Activated CD4-positive, alpha-beta T cell treated with anti-CD3 and anti-CD28 coated beads, Interleukin-2, amount 50 U/mL, for 4 hours (primary cell): ENCODE results near the gene CCR6.
"Not testable (repeated sequence)": the region's sequence is repeated elsewhere in the genome, so short reads cannot be mapped to it uniquely, and the experiment has no call there.

Experiments used
- DNase-seq, 2 experiments: peaks; one replicate each; pipeline ENCODE4 v3.0.0-alpha.2; 2020

CCR6 gene

DNA sequence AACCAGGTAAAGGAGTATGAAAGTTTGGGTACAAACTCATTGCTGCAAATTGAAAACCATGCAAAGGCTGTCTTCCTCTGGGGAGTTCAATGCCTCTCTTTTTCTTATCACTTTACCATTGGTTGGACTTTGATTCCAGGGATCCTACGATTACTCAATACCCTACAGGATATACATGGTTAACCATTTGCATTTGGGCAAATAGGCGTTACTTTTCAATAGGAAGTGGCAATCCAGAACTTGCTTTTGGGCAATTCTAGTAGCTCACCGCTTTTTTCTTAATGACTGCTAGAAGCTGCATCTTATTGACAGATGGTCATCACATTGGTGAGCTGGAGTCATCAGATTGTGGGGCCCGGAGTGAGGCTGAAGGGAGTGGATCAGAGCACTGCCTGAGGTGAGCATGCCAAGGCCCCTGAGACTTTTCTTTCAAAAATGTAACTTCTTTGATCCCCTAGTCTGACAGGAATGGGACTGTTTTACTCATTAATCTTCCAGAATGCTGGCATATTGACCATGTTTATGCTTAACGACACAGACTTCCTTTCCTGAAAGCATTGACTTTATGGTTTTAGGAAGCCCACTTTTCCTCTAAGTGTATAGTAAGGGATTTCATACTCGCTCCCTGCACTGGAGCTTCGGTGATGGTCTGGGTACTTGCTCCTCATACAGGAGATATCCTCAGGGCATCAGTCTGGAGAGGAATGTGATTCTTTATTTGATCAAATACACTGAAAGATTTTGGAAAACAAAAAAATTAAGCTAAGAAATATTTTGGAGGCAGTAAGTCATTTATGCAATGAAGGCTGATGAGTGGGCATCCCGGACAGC is at the start of gene CCR6:
Gene CCR6 (plus strand): TSS at position 270 of the 831 bp plus-strand sequence. CDS start 13,039 bp downstream, outside the sequence.
- no peak for DNase-seq

DNA sequence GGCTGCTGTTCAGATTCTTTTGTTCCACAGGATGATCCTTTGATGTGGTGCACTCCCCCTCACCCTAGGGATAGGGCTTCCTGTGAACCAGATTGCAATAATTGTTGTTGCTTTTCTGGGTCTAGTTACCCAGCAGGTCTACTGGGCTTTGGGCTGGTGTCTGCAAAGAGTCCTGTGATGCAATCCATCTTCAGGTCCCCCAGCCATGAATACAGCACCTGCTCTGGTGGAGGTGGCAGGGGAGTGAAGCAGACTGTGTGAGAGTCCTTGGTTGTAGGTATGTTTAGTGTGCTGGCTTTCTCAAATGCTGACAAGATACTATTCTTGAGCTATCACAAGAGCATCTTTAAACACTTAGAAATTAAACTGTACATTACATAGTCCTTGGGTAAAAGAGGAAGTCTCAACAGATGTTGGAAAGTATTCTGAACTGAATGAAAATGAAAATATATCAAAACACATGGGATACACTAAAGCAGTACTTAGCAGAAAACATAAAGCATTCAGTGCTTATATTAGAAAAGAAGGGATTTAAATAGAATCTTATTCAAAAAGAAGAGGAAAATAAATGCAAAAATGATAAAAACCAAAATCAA is 49.1 kb upstream of the CCR6 start:
- no peak for DNase-seq

- DNase-seq = no peak
Measured at GRCh38 chr6:167077241-167077932, 45.5 kb upstream of the CCR6 start.

DNA sequence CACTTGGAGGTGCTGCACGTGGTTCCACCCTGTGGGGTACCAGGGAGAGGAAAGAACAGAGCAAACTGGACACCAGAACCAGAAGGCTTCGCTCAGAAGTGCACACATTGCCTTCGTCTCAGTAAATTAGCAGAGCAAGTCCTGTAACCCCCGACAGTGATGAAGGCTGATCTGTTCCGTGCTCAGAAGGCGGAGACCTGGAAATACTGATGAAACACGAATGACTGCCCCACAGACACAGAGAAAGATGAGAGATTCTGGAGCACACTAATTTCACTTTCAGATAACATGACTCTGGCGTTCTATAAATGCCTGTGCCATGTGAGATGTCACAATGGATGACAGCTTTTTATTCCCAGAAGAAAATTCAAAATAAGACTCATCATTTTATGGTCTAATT is 44.2 kb upstream of the CCR6 start:
- no peak for DNase-seq

- peak; percentile 57 to 60 for DNase-seq
Measured at GRCh38 chr6:167079853-167080297, 43.0 kb upstream of the CCR6 start.

DNA sequence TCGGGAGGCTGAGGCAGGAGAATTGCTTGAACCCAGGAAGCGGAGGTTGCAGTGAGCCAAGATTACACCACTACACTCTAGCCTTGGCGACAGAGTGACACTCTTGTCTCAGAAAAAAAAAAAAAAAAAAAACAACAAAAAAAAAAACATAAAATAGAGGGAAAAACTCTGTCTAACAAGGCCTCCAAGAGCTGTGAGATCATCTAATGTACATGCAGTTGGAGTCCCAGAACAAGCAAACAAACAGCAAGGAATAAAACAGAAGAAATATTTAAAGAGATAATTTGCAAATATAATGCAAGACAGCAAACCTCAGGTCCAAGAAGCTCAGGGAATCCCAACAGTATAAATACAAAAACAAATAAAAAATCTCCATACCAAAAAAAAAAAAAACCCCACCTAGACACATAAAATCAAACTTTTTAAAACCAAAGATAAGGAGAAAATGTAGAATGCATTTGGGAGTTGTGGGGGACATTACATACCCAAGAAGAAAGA is 35.0 kb upstream of the CCR6 start:
- no peak for DNase-seq

GRCh38 chr6:167088741-167089140 is 34.2 kb upstream of the CCR6 start:
- DNase-seq = not testable (repeated sequence)

- DNase-seq = no peak
Measured at GRCh38 chr6:167089243-167090142, 33.4 kb upstream of the CCR6 start.

DNA sequence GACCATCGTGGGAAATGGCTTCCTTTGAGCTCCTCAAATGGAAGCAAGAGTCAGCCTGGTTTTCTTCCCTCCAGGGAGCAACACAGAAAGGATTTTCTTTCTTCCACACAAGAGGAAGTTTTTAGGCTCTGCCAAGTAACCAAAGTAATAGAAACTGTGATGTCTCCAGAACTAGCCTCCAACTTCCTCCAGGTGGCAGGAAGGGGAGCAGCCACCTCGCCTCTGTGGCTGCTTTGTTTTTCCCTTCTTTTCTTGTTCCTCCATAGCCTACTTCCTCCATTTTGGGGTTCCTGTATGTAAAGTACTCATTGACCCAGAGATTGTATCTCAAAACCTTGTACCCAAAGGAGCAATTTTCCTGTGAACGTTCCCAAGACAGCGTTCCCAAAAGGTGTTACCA is 32.7 kb upstream of the CCR6 start:
- no peak for DNase-seq

- DNase-seq = no peak
Measured at GRCh38 chr6:167091026-167091804, 31.7 kb upstream of the CCR6 start.

DNA sequence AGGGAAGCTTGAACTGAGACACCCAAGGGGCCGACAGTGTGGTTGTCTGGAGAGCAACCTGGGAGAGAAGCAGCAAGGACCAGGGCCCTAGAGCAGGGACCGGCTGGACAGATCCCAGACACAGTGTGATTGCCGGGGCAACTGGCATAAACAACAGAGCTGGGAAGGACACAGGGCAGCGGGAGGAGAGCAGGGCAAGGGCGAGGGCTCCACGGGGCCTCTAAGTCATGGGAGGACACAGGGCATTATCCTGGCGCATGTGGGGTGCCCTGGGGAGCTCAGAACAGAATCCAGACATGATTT is 31.1 kb upstream of the CCR6 start:
- DNase-seq = no peak

DNA sequence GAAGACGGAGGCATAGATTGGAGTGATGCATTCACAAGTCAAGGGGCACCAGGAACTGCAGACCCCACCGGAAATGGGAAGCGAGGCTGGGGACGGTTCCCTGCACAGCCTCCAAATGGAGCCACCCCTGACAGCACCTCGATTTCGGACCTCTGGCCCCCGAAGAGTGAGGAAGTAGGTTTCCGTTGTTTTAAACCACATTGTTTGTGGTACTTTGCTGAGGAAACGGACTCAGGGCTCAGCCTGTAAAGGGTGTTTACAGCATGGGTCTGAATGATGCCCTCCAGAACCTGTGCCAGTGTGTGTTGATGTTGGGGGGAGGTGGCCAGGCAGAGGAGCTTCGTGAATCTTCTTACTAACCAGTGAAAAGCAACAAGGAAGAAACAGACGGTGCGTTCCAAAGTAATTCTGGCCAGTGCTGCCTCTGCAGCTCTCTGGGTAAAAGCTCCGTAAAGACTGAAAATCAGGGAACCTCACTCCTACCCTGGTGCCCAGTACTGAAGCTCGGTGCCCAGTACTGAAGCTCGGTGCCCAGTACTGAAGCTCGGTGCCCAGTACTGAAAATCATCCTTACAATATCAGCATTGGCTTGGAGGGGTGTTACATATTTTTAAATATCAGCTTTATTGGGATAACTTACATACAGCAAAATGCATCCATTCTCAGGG is 30.1 kb upstream of the CCR6 start:
- no peak for DNase-seq

- no peak for DNase-seq
Measured at GRCh38 chr6:167093406-167093921, 29.4 kb upstream of the CCR6 start.

DNA sequence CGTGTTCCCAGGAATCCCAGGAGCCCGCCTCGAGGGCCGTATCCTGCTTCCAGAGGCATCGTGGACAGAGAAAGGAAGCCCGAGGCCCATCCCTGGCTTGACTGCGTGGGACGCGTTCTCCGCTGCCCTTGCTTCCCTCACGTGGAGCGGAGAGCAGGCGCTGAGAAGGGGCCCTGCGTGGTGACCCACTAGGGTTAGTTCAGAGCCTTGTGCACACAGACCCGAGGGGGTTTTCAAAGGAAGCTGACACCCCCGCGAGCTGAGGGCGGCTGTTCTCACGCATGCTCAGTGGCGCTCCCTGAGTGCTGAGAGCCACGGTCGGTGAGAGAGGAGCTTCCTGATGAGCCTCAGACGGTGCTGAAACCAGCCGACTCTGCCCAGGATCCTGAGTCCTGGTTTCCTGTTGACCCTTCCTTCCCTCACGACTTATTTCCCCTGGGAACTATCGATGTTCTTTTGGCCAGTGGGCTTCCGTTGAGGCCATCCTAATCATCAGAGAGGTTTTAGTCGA is 28.9 kb upstream of the CCR6 start:
- peak; percentile 68 to 78 for DNase-seq

DNA sequence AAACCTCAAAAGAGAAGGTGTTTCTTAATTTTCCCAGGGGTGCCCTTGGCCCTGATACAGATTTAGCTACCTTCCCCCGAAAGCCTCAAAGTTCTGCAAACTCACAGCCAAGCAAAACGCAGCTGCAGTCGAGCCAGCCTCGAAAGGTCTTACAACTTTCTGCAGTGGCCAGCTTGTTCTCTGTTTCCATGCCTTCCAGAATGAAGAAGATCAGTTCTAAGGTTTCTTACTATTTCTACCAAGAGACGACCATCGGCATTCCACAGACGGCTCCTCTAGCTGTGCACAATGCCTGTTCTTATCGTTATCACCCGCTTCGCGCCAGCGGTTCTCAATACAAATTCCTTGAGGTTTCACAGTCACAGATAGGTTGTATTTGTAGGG is 28.5 kb upstream of the CCR6 start:
- DNase-seq = no peak

DNA sequence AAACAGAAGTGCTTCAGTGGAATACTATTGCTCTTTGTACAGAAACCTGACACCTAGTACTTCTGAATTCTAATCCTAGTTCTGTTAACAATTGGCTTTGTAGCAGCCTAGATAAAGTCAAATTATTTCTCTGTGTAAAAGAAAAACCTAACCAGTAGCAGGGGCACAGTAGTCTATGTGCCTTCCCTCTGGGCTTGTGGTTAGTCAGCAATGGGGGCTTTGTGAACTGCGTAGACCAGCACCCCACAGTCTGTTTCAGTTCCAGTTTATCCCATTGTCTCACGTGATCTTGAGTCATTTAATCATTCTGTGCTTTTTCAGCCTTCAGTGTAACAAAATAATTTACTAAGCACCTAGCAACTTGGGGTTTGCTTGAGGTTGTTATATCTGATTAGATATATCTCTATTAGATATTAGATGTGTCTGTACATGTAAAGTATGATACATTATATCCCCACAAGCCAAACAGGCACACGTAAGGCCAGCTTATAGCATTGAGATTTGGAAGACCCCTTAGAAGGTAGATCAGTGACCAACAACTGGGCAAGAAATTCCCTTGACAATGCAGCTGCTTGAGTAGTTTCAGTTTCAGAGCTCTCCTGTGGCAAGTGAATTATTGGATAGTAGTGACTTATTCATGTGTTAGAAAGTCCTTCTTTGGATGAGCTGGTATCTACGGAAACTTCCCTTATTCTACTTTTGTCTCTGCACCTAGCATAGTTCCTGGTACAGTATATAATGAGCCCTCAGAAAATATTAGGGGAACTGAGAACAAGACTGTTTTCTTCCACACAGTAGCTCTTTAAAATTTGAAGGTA is 27.9 kb upstream of the CCR6 start:
- DNase-seq = no peak

- DNase-seq = no peak
Measured at GRCh38 chr6:167095888-167096287, 27.0 kb upstream of the CCR6 start.

DNA sequence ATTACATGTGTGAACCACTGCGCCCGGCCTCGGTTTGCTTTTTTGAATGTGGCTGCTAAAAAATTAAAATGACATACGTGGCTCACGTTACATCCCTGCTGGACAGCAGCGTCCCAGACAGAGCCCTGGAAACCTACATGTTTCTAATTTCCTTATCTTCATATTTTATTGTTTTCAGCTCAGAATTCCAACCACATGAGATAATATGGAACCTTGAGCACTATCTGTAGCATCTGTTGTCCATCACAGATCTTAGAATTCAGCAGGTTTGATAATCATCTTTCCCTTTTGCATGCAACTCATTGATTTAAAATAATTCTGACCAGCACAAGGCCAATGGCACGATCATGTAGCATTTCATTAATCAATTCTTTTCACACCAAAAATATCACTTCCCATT is 25.9 kb upstream of the CCR6 start:
- DNase-seq = no peak

- DNase-seq = no peak
Measured at GRCh38 chr6:167097770-167098169, 25.1 kb upstream of the CCR6 start.

DNA sequence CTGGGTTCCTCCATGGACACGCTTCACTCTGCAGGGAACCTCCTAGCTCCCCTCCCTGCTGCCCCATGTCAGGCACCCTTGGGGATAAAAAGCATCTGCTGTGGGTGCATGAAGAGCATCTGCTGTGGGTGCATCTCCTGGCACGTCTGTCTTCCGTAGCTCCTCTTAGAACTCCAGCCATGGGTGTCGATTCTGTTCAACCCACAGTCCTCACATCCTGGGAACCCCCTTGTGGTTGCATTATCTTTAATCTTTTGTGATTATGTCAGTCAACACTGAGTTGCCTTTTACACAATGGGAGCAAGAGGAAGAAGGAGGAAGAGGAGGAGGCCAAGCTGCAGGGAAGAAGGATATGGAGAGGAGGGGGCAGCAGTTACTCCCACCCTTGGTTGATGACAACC is 24.1 kb upstream of the CCR6 start:
- no peak for DNase-seq
